Activated CD4-positive, alpha-beta T cell treated with anti-CD3 and anti-CD28 coated beads, Interleukin-2, amount 50 U/mL, for 48 hours (primary cell): ENCODE results near the gene RNF183.
"Not testable (repeated sequence)": the region's sequence is repeated elsewhere in the genome, so short reads cannot be mapped to it uniquely, and the experiment has no call there.

Source experiments
- DNase-seq, 2 experiments: peaks; one replicate each; pipeline ENCODE4 v3.0.0-alpha.2; 2020

Gene RNF183

GRCh38 chr9:113269871-113270270 is 33.3 kb downstream of the RNF183 start:
- DNase-seq = no peak

GRCh38 chr9:113269355-113269754 is 33.8 kb downstream of the RNF183 start:
- no peak for DNase-seq

GRCh38 chr9:113267911-113268566 is 35.1 kb downstream of the RNF183 start:
- DNase-seq = no peak

GRCh38 chr9:113266174-113266573 is 37.0 kb downstream of the RNF183 start:
- DNase-seq = no peak

GRCh38 chr9:113261917-113262671 is 41.1 kb downstream of the RNF183 start:
- DNase-seq = no peak

GRCh38 chr9:113258282-113258681 is 44.9 kb downstream of the RNF183 start:
- DNase-seq = no peak

- DNase-seq = no peak
These were observed 45.3 kb downstream of the RNF183 start for GRCh38 chr9:113257863-113258262.

- DNase-seq = no peak
These were observed 47.7 kb downstream of the RNF183 start for GRCh38 chr9:113255438-113255837.

GRCh38 chr9:113254991-113255390 is 48.2 kb downstream of the RNF183 start:
- DNase-seq = no peak

- DNase-seq = no peak
These were observed 52.4 kb downstream of the RNF183 start for GRCh38 chr9:113250807-113251206.

GRCh38 chr9:113249661-113250060 is 53.5 kb downstream of the RNF183 start:
- not testable (repeated sequence) for DNase-seq

- DNase-seq = no peak
These were observed 55.5 kb downstream of the RNF183 start for GRCh38 chr9:113247640-113248039.
